Measurements from ENCODE around the gene MICA.
"Not testable (repeated sequence)": the region's sequence is repeated elsewhere in the genome, so short reads cannot be mapped to it uniquely, and the experiment has no call there.

The MICA gene

GRCh38 chr6:31403283-31404060 lies at the start of gene MICA:
Gene MICA (plus strand): TSS chr6:31403595. CDS start chr6:31403633, 38 bp downstream.
- DNase-seq (ENCODE audit: low spot score) = peak; percentile 57

- DNase-seq (ENCODE audit: low spot score) = no peak
Observed at GRCh38 chr6:31354158-31354863, 49.1 kb upstream of the MICA start.

- DNase-seq (ENCODE audit: low spot score) = no peak
Observed at GRCh38 chr6:31354864-31355582, 48.4 kb upstream of the MICA start.

GRCh38 chr6:31355583-31355948 lies 47.8 kb upstream of the MICA start:
- no peak for DNase-seq (ENCODE audit: low spot score)

- peak; percentile 49 for DNase-seq (ENCODE audit: low spot score)
Observed at GRCh38 chr6:31356216-31356945, 47.0 kb upstream of the MICA start.

- DNase-seq (ENCODE audit: low spot score) = peak; percentile 81
Observed at GRCh38 chr6:31356946-31357466, 46.4 kb upstream of the MICA start, which contains the start of gene HLA-B. Gene HLA-B (minus strand): TSS chr6:31357179. CDS start chr6:31357158, 21 bp downstream.

GRCh38 chr6:31357886-31358285 lies 45.5 kb upstream of the MICA start:
- no peak for DNase-seq (ENCODE audit: low spot score)

- DNase-seq (ENCODE audit: low spot score) = no peak
Observed at GRCh38 chr6:31358302-31358701, 45.1 kb upstream of the MICA start.

- no peak for DNase-seq (ENCODE audit: low spot score)
Observed at GRCh38 chr6:31359581-31359980, 43.8 kb upstream of the MICA start.

GRCh38 chr6:31362751-31363150 lies 40.6 kb upstream of the MICA start:
- no peak for DNase-seq (ENCODE audit: low spot score)

- DNase-seq (ENCODE audit: low spot score) = no peak
Observed at GRCh38 chr6:31363811-31364210, 39.6 kb upstream of the MICA start.

- DNase-seq (ENCODE audit: low spot score) = no peak
Observed at GRCh38 chr6:31365864-31366263, 37.5 kb upstream of the MICA start.

- peak; percentile 91 for DNase-seq (ENCODE audit: low spot score)
Observed at GRCh38 chr6:31366693-31367470, 36.5 kb upstream of the MICA start.

- no peak for DNase-seq (ENCODE audit: low spot score)
Observed at GRCh38 chr6:31368461-31368860, 34.9 kb upstream of the MICA start.

- not testable (repeated sequence) for DNase-seq (ENCODE audit: low spot score)
Observed at GRCh38 chr6:31374118-31374517, 29.3 kb upstream of the MICA start.

GRCh38 chr6:31375699-31376098 lies 27.7 kb upstream of the MICA start:
- DNase-seq (ENCODE audit: low spot score) = no peak

GRCh38 chr6:31377029-31377428 lies 26.4 kb upstream of the MICA start:
- DNase-seq (ENCODE audit: low spot score) = no peak

- DNase-seq (ENCODE audit: low spot score) = no peak
Observed at GRCh38 chr6:31378062-31378720, 25.2 kb upstream of the MICA start.

GRCh38 chr6:31378721-31379103 lies 24.7 kb upstream of the MICA start:
- DNase-seq (ENCODE audit: low spot score) = no peak

GRCh38 chr6:31379850-31380249 lies 23.5 kb upstream of the MICA start:
- DNase-seq (ENCODE audit: low spot score) = no peak

- no peak for DNase-seq (ENCODE audit: low spot score)
Observed at GRCh38 chr6:31381666-31382065, 21.7 kb upstream of the MICA start.
